Testis (tissue), 3 donors: ENCODE measurements around the gene C5orf58. TPM values are rescaled to one million over a fixed set of nuclear protein-coding genes. Genes with fewer than 3 reads are reported as not detected.

Source experiments
- DNase-seq: peaks from one replicate; pipeline ENCODE4 v3.0.0-alpha.2; 2019
- H3K27ac ChIP-seq, 2 donors: fragments of 200-600 bp; sonication (generic); one replicate each; pipeline ENCODE4 v1.5.1; 2019
- H3K27me3 ChIP-seq: fragments of 200-600 bp; sonication (generic); one replicate; pipeline ENCODE4 v1.5.1; 2019
- H3K36me3 ChIP-seq: fragments of 200-600 bp; sonication (generic); one replicate; pipeline ENCODE4 v1.5.1; 2017; ENCODE audit warnings: low read depth; ENCODE audit errors: missing control alignments
- H3K4me1 ChIP-seq: fragments of 200-600 bp; sonication (generic); one replicate; pipeline ENCODE4 v1.5.1; 2019
- H3K4me3 ChIP-seq, 2 donors: fragments of 200-600 bp; sonication (generic); one replicate each; pipeline ENCODE4 v1.5.1; 2017 to 2019
- H3K9me3 ChIP-seq: fragments of 200-600 bp; sonication (generic); one replicate; pipeline ENCODE4 v1.5.1; 2017
- CTCF ChIP-seq, 3 experiments: fragments of 450-650 bp in 2 of 3; fragments of 200-600 bp in 1 of 3; sonication (generic) in 1 of 3; IDR thresholded peaks; one replicate each; pipeline ENCODE4 v1.5.1; 2016 to 2019; ENCODE audit warnings: antibody characterized with exemption in 3 of 3, mild to moderate bottlenecking in 2 of 3, moderate library complexity in 1 of 3
- POLR2A ChIP-seq: fragments of 450-650 bp; IDR thresholded peaks from one replicate; pipeline ENCODE4 v1.6.1; 2017; ENCODE audit warnings: antibody characterized with exemption, mild to moderate bottlenecking, moderate library complexity
- WGBS, 2 donors: methylation state at CpG; one replicate each; pipeline ENCODE4 v1.1.5; 2018; 5-methylcytosine and 5-hydroxymethylcytosine counted together
- intact Hi-C: fragments of 100-400 bp; cut with DNase I; formaldehyde crosslinking; loops from one replicate; pipeline ENCODE4 v1.15.1; 2023; ENCODE audit warnings: low total_unique reads
- polyA plus RNA-seq: library from polyadenylated mRNA; stranded (reverse); fragments of 350-450 nt; fragmentation: Illumina TruSeq; extraction: RNeasy Lipid Tissue Mini Kit (QIAGEN cat#74804); gene quantifications from one replicate; pipeline ENCODE4 v1.2.3, GENCODE V29; 2014; ENCODE audit warnings: low read depth, low replicate concordance; ENCODE audit not compliant: insufficient read depth
- total RNA-seq, 2 donors: library from RNA; depleted of rRNA; stranded (reverse); fragments of >200 nt; gene quantifications; one replicate each; pipeline ENCODE4 v1.2.3, GENCODE V29; 2016

The C5orf58 gene
- total and polyA plus RNA-seq, 3 donors from 2014 or later: 40.9 to 266 (median 72.7) TPM

DNA sequence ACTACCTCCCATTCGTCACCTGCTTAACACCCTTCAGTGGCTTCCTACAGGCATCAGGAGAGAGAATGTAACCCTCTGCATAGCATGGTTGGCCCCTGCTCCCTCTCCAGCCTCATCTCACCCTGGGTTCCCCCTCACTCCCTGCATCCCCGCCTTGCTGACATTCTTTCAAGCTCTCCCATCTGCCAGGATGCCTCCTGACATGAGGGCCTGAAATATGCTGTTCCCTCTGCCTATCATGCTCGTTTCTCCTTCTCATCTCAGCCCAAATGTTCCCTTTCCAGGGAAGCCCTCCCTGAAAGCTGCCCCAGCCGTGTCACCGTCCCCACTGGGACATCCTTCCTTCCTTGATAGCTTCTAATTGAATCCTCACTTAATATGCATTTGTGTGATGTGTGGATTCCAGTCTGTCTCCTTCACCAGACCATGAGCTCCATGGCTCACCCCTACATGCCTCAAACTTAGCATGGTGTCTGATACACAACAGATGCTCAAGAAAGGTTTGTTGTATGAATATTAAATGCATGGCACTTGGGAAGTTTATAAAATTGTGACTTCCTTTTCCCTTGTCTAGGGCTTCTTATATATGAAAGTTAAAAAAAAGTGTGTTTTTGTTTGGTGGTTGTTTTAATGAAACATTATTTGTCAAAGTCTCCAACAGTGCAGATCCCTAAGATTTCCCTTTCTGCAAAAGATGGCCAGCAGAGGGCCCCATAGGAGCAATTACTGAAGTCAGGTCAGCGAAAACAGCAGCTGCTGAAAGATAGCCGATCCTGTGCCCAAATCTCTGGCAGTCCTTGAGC lies 7.3 kb upstream of the C5orf58 start:
- Histone ChIP-seq H3K27ac (peak overlapping the region in 1 of 2 donors; percentile 41), H3K27me3 (no peaks in the 10 kb centered on the region), H3K36me3 (no peaks in the 10 kb centered on the region), H3K9me3 (no peaks in the 10 kb centered on the region), H3K4me1 (peaks cover 19% of the 10 kb centered on the region), H3K4me3 (no peak overlapping the region)
- TF ChIP-seq CTCF (IDR thresholded peaks at IDR 0.05): peak; percentile 73 to 86 (median 79)
- TF ChIP-seq POLR2A: no peak
- intact Hi-C loops: loop anchor here (10.0 kb wide), 2 partner anchors 119 to 399 kb away; no protein-coding TSS in a partner anchor
- WGBS, 2 donors: 65 to 81% methylated on average over 5 to 7 of the region's 7 CpGs
- peak; percentile 92 for DNase-seq

- TF ChIP-seq CTCF (IDR thresholded peaks at IDR 0.05) (no peak), POLR2A (no peak)
- Histone ChIP-seq H3K27ac (peak overlapping the region in 1 of 2 donors; percentile 41), H3K36me3 (no peaks in the 10 kb centered on the region), H3K4me3 (no peak overlapping the region), H3K9me3 (no peaks in the 10 kb centered on the region), H3K27me3 (no peaks in the 10 kb centered on the region), H3K4me1 (peaks cover 19% of the 10 kb centered on the region)
- DNase-seq: no peak
- 81 to 84% methylated on average over 9 of the region's 9 CpGs for WGBS, 2 donors
- intact Hi-C loops: loop anchor here (10.0 kb wide), 2 partner anchors 119 to 399 kb away; no protein-coding TSS in a partner anchor
These were observed 6.6 kb upstream of the C5orf58 start for GRCh38 chr5:170226129-170226615.

DNA sequence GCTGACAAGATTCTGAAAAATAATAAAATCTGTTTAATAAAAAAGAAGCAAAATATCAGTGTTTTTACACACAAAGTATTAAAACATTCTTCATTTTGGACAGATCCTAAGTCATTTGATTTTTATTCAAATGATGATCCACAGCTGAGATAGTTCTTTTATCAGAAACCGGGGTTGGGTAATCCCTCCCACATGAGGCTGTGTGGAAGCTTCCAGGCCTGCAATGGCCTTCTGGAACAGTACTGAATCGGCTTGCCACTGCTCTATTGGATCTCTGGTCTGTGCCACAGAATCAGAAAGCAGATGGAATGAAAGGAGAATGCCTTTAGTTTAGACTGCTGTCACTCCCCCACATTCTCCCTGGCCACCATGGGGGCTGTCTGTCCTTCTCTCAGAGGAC lies 6.1 kb upstream of the C5orf58 start:
- TF ChIP-seq CTCF (IDR thresholded peaks at IDR 0.05) (no peak), POLR2A (no peak)
- Histone ChIP-seq H3K36me3 (no peaks in the 10 kb centered on the region), H3K27ac (peak overlapping the region; percentile 7 to 41), H3K27me3 (no peaks in the 10 kb centered on the region), H3K4me1 (peaks cover 19% of the 10 kb centered on the region), H3K4me3 (no peak overlapping the region), H3K9me3 (no peaks in the 10 kb centered on the region)
- intact Hi-C loops: loop anchor here (10.0 kb wide), 2 partner anchors 118 to 398 kb away; no protein-coding TSS in a partner anchor
- peak; percentile 37 for DNase-seq
- 36 to 48% methylated on average over 2 of the region's 2 CpGs for WGBS, 2 donors

- H3K27me3 ChIP-seq: no peaks in the 10 kb centered on the region
- WGBS, 2 donors: 61 to 70% methylated on average over 6 of the region's 6 CpGs
- H3K36me3 ChIP-seq: no peaks in the 10 kb centered on the region
- TF ChIP-seq CTCF (IDR thresholded peaks at IDR 0.05) (no peak), POLR2A (no peak)
- peaks cover 19% of the 10 kb centered on the region for H3K4me1 ChIP-seq
- no peaks in the 10 kb centered on the region for H3K9me3 ChIP-seq
- DNase-seq: no peak
- H3K4me3 ChIP-seq: no peak overlapping the region
- intact Hi-C loops: loop anchor here (10.0 kb wide), 2 partner anchors 116 to 396 kb away; no protein-coding TSS in a partner anchor
- H3K27ac ChIP-seq: no peak overlapping the region
These were observed 3.9 kb upstream of the C5orf58 start for GRCh38 chr5:170228762-170229435.
